ENCODE measurements around the gene SARNP. TPM values are rescaled to one million over a fixed set of nuclear protein-coding genes. Genes with fewer than 3 reads are reported as not detected.

The SARNP gene
- total RNA-seq, 2 donors from 2014 or later: 61.4 to 70.8 TPM

DNA sequence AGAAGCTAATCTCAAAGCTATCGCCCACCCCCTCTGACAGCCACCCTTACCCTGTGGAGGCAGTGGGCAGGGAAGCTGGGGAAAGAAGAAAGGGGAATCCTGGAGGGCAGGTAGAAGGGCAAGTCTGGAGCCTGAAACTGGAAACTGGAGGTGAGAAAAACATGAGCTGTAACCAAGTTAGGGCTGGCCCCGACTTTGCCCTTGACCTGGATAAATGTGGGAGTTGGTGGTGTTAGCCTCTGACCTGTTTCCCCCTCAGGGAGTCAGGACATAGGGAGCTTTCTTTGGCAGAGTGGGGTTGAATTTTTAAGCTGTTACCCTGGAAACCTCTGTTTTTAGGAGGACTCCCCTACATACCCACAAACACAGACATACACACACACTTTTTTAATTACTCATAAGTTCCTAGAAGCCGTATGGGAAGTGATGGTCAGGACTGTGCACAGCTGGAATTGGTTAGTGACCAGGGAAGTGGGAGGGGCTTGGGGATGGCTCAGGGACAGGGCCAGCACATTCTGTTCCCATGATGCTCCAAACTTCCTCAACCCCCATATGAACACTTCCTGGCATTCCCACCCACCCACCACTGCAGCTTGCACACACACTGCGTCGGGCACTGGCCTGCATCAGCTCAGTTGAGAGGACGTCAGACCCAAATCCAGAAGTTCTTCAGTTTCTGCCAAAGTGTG, 30.2 kb upstream of the SARNP start:
- peak; percentile 99 for DNase-seq (ENCODE audit: low spot score)
- Histone ChIP-seq H3K4me1 (peaks cover 0 to 39% of the 10 kb centered on the region in 2 donors), H3K36me3 (no peaks in the 10 kb centered on the region), H3K9me3 (no peaks in the 10 kb centered on the region), H3K27ac (peak overlapping the region; percentile 90 to 97), H3K4me3 (no peak overlapping the region), H3K27me3 (no peaks in the 10 kb centered on the region)
- TF ChIP-seq, protein P1, sequence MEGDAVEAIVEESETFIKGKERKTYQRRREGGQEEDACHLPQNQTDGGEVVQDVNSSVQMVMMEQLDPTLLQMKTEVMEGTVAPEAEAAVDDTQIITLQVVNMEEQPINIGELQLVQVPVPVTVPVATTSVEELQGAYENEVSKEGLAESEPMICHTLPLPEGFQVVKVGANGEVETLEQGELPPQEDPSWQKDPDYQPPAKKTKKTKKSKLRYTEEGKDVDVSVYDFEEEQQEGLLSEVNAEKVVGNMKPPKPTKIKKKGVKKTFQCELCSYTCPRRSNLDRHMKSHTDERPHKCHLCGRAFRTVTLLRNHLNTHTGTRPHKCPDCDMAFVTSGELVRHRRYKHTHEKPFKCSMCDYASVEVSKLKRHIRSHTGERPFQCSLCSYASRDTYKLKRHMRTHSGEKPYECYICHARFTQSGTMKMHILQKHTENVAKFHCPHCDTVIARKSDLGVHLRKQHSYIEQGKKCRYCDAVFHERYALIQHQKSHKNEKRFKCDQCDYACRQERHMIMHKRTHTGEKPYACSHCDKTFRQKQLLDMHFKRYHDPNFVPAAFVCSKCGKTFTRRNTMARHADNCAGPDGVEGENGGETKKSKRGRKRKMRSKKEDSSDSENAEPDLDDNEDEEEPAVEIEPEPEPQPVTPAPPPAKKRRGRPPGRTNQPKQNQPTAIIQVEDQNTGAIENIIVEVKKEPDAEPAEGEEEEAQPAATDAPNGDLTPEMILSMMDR (IDR thresholded peaks at IDR 0.05): no peak

GRCh38 chr12:55847033-55847432, 29.5 kb upstream of the SARNP start:
- Histone ChIP-seq H3K27me3 (no peaks in the 10 kb centered on the region), H3K36me3 (no peaks in the 10 kb centered on the region), H3K27ac (peak overlapping the region; percentile 90 to 97), H3K9me3 (no peaks in the 10 kb centered on the region), H3K4me3 (no peak overlapping the region), H3K4me1 (peaks cover 0 to 39% of the 10 kb centered on the region in 2 donors)
- TF ChIP-seq, protein P1 (IDR thresholded peaks at IDR 0.05): no peak
- DNase-seq (ENCODE audit: low spot score): peak; percentile 84

DNA sequence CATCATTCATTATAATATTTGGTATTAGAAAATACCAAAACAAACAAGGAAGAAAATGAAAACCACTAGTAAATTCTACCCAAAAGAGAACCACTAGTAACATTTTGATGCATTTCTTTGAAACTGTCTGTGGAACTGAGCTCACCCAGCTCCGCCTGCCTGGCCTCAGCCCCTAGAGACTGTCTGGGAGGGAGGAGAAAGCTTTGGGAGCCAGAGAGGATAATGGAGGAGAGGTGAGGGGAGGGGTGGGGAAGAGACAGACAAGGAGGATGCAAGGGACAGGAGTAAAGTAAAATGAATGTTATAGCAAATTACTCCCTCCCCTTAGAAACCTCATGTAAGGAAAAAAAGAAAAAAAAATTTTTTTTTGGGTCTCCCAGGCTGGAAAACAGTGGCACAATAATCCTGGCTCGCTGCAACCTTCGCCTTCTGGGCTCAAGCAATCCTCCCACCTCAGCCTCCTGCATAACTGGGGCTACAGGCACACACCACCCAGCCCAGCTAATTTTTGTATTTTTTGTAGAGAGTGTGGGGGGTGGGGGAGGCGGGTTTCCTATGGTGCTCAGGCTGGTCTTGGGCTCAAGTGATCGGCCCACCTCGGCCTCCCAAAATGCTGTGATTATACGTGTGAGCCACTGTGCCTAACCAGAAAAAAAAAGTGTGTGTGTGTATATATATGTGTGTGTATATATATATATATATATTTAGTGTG, 28.4 kb upstream of the SARNP start:
- DNase-seq (ENCODE audit: low spot score): no peak
- peaks cover 0 to 38% of the 10 kb centered on the region in 2 donors for H3K4me1 ChIP-seq

DNA sequence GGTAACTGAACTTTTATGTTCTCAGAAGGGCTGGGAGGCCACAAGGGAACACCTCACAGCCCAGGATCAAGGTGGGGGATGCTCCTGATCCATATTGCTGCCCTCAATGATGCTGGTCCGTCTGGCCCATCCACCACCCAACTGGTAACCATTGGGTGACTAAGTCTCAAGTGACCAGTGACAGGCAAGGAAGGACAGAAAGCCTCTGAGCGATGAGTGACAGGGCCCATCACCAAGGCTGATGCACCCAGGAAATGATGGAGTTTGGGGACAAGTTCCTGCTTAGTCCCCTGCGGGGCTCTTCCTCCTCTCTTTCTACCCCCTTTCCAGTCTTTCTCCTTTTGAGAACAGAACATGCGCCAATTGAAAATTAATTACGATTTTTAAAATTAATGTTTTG, 27.8 kb upstream of the SARNP start:
- H3K27ac ChIP-seq: peak overlapping the region; percentile 90 to 97
- H3K27me3 ChIP-seq: no peaks in the 10 kb centered on the region
- TF ChIP-seq, protein P1 (IDR thresholded peaks at IDR 0.05): no peak
- H3K4me3 ChIP-seq: no peak overlapping the region
- DNase-seq (ENCODE audit: low spot score): no peak
- H3K4me1 ChIP-seq: peaks cover 0 to 33% of the 10 kb centered on the region in 2 donors
- no peaks in the 10 kb centered on the region for H3K36me3 ChIP-seq
- H3K9me3 ChIP-seq: no peaks in the 10 kb centered on the region

More for the DNA sequence above, 28.4 kb upstream of the SARNP start:
- Histone ChIP-seq H3K36me3 (no peaks in the 10 kb centered on the region), H3K9me3 (no peaks in the 10 kb centered on the region), H3K4me3 (no peak overlapping the region), H3K27me3 (no peaks in the 10 kb centered on the region), H3K27ac (peak overlapping the region; percentile 90 to 97)
- TF ChIP-seq, protein P1 (IDR thresholded peaks at IDR 0.05): no peak

DNA sequence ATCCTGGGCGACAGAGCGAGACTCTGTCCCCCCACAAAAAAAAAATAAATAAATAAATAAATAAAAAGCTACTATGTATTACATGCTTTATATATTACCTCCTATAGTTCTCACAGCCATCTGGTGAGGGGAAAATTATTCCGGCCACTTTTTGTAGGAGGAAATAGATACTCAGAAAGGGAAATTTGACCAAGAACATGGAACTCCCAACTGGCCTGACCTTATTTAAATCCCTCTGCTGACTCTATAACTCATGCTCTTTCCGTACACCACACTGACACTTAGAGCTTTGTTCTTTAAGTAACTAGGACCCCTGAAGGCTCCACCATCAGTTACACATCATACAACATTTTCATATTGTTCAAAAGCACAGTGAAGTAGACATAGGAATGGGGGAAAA, 27.4 kb upstream of the SARNP start:
- Histone ChIP-seq H3K4me1 (peaks cover 0 to 29% of the 10 kb centered on the region in 2 donors), H3K27ac (peak overlapping the region; percentile 90 to 97), H3K27me3 (no peaks in the 10 kb centered on the region), H3K9me3 (no peaks in the 10 kb centered on the region), H3K36me3 (no peaks in the 10 kb centered on the region), H3K4me3 (no peak overlapping the region)
- TF ChIP-seq, protein P1 (IDR thresholded peaks at IDR 0.05): no peak
- no peak for DNase-seq (ENCODE audit: low spot score)

All from right atrium auricular region (tissue), 2 donors.